HG02623 (cell line): Measurements from ENCODE around the gene LIMS4.
"Not testable (repeated sequence)": the region's sequence is repeated elsewhere in the genome, so short reads cannot be mapped to it uniquely, and the experiment has no call there.

Source experiments
- ATAC-seq: cut with Tn5 transposase; IDR thresholded peaks from one replicate; pipeline ENCODE4 v1.9.1; 2021; ENCODE audit warnings: moderate library complexity; ENCODE audit not compliant: unreplicated experiment

The LIMS4 gene

DNA sequence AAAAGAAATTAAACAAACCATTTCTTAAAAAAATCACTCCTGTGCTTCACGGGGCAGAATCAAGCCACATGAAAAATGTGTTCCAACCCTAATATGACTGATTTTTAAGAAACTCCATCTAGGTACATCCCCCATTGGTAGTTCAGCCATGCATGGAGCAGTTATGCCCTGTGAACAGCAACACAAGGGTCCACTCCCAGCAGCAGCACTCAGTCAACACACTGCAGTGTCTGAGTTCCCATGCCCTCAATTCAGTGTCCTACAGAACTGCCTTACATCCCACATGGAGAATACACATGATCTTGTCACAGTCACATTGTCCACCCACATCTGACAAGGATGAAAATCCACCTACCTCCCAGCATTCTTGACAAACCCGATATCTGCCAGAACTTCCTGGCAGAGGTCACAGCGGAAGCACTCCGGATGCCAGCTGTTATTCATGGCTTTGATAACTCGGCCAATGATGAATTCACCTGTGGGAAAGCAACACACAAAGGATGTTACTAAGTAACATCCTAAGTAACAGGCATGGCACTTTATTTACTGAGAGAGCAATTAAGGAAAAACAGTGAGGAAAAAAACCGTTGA lies 17.4 kb downstream of the LIMS4 start:
- not testable (repeated sequence) for ATAC-seq

DNA sequence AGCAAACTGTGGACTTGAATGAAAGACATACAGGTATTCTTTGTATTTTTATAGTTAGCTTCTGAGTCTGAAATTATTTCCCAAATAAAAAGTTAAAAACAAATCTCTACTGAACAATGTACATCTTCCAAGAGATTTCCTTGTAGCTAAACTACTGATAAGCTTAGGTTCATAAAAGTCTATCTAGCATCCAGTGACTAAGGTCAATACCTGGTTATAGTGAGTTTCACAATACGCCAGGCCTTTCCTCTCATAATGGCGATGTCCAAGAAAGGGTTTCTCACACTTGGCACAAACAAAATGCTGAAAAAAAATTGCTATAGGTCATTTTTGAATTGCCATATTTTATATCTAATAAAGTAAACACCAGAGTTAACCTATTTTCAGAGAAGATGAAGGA lies 21.7 kb downstream of the LIMS4 start:
- not testable (repeated sequence) for ATAC-seq

DNA sequence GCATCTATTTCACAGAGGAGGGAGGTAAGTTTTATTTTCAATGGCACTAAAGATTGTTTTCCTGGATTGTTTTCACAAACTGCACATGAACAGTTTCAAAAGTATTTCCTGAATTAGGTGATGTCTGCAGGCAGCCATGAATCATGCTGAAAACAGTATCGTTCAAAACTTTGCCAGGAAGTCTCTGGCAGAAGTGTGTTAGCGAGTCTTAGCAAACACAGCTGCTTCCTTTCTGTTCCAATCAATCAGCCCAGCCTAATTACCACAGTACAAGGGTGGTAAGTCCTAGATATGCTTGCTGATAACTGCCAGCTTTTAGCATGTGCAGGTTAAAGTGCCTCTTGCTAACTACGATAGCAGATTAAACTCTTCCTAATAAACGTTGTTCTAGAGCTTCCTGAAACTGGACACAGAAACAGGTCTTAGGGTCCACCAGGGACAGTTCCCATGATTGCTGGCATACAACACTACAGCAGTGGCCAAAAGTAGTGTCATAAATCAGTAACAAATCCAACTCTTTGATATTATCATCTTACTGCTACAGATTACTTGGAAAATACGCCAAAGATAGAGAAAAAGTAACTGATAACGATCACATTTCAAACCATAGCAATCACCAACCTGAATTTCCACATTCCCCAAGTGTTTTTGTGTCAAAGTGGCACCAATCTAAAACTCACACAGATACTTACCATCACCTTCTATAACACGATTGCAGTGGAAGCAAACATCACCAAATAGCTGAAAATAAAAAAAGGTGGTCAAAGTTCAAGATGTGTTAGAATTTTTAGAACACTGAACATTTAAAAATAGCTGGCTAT lies 23.3 kb downstream of the LIMS4 start:
- not testable (repeated sequence) for ATAC-seq

DNA sequence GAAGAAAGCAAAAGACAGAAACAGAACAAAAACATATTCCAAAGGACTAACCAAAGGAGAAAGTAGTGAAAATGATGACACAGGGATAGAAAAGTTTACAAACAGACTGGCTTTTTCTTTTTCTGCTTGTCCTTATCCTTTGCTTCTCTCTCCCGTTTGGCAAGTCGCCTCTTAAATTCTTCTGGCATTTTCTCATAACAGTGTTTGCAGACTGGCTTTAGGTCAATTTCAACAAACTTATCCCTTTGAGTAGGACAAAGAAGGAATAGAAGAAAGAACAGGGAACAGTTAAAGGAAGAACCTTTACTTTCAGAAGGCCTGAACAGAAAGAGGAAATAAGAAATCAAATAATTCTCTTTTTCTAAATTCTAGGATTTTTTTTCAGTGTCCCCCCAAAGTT lies 26.0 kb downstream of the LIMS4 start:
- ATAC-seq = not testable (repeated sequence)

DNA sequence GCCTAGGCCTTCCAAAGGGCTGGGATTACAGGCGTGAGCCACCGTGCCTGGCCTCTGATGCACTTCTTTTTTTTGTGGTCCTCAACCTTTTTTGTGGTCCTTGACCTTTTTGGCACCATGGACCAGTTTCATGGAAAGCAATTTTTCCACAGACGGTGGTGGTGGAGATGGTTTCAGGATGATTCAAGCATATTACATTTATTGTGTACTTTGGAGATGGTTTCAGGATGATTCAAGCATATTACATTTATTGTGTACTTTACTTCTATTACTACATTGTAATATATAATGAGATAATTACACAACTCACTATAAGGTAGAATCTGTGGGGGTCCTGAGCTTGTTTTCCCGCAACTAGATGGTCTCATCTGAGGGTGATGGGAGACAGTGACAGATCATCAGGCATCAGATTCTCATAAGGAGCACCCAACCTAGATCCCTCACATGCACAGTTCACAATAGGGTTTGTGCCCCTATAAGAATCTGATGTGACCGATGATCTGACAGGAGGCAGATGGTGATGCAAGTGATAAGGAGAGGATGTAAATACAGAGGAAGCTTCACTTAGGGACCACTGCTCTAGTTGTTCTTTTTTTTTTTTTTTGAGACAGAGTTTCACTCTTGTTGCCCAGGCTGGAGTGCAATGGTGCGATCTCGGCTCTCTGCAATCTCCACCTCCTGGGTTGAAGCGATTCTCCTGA lies 29.2 kb downstream of the LIMS4 start:
- not testable (repeated sequence) for ATAC-seq

DNA sequence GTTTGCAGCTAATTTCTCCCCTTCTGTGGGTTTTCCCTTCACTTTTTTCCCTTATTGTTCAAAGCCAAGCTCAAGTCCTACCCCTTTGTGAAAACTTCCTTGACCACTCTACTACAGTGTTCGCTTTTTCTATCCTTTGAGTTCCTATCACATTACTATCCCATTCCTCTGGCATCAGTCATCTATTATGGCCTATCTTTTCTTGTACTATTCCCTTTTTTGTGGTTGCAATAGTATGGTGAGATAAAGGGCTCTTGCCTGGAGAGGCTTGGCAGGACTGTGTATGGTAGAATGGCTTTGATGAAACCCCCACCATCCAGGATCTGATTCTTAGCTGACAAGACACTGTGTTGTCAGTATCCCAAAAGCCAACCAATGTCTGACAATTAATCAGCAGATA lies 30.7 kb downstream of the LIMS4 start:
- ATAC-seq = not testable (repeated sequence)

DNA sequence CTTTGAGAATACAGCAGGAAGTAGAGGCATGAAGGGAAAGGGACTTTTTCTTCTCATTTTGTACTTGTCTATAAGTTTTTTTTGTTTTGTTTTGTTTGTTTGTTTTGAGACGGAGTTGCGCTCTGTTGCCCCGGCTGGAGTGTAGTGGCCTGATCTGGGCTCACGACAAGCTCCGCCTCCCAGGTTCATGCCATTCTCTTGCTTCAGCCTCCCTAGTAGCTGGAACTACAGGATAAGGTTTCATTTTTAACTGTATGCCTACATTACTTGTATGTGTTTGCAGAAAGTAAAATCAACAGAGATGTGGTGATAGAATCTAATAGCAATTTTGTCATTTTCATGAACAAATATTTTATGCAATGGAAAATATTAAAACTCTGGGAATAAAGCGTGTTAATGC lies 38.1 kb downstream of the LIMS4 start:
- not testable (repeated sequence) for ATAC-seq

DNA sequence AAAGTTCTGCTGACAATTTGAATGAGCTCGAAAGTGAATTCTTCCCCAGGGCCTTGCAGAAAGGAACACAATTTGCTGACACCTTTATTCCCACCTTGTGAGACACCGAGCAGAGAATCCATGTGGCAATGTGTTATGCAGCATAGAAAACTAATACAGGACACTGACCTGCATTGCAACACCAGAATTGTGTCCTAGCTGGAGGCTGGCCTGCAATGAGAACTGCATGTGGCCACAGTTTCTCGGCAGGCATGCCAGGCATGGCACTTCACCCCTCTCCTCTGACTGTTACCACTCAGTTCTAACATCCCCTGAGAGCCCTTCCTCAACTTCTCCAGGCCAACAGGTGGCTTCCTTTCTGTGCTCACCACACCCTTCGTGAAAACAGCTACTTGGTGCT lies 46.9 kb downstream of the LIMS4 start:
- ATAC-seq = not testable (repeated sequence)

DNA sequence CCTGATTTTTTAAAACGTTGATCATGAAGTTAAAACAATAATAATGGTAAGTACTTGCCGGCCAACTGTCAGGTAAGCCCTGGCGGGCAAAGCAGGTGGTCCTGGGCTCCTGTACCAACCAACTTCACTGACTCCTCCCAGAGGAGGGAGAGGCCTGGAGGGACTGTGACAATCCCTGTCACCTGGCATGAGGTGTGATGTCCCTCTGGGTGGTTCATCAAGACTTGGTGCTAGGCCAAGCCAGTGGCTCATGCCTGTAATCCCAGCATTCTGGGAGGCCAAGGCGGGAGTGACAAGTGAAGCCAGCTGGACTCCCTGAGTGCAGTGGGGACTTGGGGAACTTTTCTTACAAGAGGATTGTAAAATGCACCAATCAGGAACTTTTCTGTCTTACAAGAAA lies 48.2 kb downstream of the LIMS4 start:
- not testable (repeated sequence) for ATAC-seq

DNA sequence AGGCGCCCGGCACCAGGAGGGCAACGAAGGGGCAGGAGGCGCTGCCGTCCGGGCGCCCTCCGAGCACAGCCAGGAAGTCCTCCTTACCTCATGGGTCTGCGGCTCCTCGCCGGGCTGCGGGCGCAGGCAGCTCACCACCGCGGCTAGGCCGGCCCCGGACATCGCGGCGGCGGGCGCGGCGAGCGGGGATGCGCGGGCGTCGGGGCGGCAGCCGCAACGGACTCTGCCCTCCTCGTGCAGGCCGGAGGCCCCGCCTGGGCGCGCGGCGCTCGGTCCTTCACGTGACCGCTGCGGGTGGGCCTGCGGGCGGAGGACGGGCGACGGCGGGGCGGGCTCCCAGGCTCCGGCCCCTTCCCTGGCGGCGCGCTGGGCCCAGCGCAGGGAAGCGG lies 49.0 kb downstream of the LIMS4 start:
- ATAC-seq = not testable (repeated sequence)

DNA sequence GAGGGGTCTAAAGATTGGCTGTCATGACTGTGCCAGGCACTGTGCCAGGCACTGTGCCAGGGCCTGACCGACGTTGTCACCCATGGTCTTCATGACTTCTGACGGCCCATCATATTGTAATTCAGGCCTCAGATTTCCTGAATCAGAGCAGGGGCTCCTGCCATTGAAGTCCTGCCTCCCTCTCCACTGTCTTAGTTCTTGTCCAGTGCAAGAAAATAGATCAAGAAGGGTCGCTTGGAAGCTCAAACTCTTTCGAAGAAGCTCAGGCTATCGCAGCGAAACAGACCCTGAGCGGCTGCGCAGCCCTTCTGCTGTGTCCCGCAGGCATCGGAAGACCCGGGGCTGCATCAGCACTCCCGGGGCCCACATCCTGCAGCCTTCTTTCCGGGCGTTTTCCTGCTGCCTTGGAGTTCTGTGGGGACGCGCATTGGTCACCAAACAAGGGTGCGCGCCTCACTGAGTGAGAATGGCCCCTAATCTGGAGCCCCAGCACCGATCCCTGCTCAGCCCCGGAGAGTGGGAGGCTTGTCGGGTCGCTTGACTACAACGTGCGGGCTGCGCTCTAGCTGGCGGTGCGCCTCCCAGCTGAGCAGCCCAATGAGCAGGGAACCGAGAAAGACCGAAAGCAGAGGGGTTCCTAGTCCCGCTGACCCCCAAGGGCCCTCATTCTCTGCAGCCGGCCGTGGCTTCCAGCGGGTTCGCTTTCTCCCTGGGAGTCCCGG lies 49.6 kb downstream of the LIMS4 start:
- not testable (repeated sequence) for ATAC-seq

DNA sequence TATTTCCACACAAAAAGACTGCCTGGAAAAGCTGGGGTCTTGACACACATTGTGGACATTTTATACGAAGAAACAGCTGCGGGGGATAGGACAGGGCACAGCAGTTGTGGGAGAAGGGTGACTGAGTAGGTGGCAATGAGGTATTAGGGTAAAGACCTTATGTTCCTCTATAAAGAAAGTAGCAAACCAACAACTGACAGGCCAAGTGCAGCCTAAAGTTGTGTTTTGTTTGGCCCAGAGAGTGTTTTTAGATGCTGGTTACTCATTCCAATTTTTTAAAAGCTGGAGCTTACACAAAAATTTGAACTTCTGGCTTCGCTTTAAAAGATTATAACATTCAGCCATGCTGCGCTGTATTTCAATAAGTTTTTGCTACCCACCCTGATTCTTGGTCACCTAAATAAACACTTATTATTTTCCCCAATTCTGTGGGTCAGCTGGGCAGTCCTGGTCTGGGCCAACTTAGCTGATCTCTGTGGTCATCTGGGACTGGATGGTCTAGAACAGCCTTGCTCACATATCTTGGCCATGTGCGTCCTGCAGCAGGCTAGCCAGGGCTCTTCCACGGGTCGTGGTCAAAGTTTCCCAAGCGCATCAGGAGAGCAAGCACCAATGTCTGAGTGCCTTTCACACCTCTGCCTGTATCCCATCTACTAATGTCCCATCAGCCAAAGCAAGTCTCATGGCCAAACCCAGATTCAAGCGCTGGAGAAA lies 51.8 kb downstream of the LIMS4 start:
- not testable (repeated sequence) for ATAC-seq

DNA sequence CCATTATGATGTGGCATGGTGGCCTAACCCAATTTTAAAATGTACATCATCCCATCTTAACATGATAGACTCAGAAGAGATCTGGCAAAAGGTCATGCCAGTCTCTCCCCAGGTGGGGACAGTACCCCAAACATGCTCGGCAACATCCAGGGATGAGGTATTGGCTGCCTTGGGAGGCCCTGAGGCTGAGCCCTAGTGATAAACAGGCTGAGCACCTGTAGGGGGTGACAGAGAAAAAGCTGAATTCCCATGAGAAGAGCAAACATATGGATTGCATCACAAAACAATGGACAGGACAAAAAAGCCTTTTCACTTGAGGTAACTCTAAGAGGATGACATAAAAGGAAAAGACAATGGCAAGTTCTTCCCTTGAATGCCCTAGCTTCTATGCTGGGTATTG lies 65.5 kb downstream of the LIMS4 start:
- not testable (repeated sequence) for ATAC-seq

DNA sequence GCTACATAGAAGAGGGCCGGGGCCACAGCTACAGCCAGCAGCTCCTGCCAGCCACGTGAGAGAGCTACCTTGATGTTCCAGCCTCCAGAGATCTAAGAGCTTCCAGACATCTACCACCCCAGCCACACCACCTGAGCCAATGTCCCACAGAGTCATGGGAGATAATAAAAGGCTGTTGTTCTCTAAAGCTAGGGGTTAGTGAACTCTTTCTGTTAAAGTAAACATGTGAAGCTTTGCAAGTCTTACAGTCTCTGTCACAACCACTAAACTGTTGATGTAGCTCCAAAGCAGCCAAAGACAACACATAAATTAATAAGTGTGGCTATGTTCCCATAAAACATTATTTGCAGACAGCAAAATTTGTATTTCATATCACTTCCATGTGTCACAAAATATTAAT lies 67.6 kb downstream of the LIMS4 start:
- not testable (repeated sequence) for ATAC-seq

DNA sequence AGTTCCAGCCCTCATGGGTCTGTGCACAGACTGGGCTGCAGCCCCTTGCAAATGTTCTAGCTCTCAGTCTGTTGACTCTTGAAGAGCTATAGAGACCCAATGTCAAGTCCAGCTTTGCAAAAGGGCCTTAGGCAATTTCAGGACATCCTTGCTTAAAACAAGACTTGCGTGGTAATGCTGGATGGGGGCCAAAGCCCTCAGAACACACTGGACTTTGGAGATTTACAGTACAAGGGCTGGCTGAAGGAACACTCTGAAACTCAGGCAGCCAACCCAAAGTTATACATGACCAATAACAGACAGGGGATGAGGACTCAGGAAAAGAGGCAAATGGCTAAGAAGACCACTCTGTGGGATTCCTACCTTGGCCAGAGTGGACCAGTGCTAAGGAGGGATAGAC lies 68.4 kb downstream of the LIMS4 start:
- ATAC-seq = not testable (repeated sequence)

DNA sequence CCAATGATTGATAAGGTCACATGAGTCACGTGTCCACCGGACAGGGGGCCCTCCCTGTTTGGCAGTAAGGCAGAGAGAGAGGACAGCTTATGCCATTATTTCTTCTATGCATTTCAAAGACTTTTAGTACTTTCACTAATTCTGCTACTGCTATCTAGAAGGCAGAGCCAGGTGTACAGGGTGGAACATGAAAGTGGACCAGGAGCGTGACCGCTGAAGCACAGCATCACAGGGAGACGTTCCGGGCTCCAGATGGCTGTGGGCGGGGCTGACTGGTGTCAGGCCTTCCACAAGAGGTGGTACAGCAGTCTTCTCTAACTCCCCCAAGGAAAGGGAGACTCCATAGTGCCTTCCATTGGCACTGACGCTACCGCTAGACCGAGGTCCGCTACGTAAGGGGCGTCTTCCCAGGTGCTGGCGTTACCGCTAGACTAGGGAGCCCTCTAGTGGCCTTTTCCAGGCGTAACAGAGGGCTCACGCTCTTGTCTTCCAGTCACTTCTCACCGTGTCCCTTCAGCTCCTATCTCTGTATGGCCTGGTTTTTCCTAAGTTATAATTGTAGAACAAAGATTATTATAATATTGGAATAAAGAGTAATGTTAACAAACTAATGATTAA lies 71.5 kb downstream of the LIMS4 start:
- not testable (repeated sequence) for ATAC-seq

DNA sequence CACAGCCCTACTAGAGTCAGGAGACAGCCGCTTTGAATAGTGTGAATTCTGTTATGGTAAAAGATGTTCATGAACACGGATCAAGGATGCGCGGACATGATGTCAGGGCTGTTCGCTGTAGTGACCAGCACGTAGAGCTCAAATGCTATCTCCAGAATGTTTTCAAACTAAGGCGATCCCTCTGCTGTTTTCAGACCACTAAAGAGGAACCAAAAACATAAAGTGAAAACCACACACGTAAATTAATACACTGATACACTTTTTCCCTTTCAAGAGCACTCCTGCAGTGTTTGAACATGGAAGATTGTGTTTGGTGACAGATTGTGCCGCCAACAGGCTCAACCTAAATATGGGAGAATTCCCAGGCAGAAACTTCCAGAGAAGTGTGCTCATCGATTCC lies 73.2 kb downstream of the LIMS4 start:
- ATAC-seq = not testable (repeated sequence)

DNA sequence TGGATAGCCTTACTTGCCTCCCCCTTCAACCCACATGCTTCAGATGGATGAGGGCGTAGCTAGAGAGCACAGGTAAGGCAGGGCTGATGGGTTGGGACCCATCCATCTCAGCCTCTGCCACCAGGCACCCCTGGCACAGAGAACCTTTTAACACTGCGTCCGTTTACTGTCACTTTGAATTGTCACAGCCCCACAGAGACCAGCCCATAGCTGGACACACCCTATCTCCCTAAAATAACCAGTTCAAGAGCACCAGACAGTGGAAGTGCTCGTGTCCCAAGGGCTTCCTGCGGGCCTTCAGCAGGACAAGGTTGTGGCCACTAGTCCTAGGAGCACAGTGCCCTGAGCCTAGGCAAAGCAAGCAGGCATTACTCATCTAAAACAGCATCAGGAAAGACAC lies 76.6 kb downstream of the LIMS4 start:
- not testable (repeated sequence) for ATAC-seq
